Lower leg skin (tissue), 4 donors: ENCODE measurements around the gene SGF29. TPM values are rescaled to one million over a fixed set of nuclear protein-coding genes. Genes with fewer than 3 reads are reported as not detected.

ENCODE experiments used
- DNase-seq, 2 donors: peaks; one replicate each; pipeline ENCODE4 v3.0.0-alpha.2; 2019; ENCODE audit warnings: low spot score in 2 of 2
- H3K4me3 ChIP-seq: fragments of 200-600 bp; sonication (generic); 2 replicates; pipeline ENCODE4 v1.5.1; 2017; ENCODE audit warnings: mild to moderate bottlenecking, low read depth; ENCODE audit not compliant: poor library complexity, severe bottlenecking
- CTCF ChIP-seq, 3 donors: fragments of 450-650 bp; IDR thresholded peaks; one replicate each; pipeline ENCODE4 v1.5.1; 2016; ENCODE audit warnings: antibody characterized with exemption in 3 of 3, mild to moderate bottlenecking in 3 of 3, moderate library complexity in 2 of 3
- POLR2A ChIP-seq, 2 donors: fragments of 450-650 bp; IDR thresholded peaks; one replicate each; pipeline ENCODE4 v1.6.1; 2016 to 2017; ENCODE audit warnings: antibody characterized with exemption in 2 of 2, mild to moderate bottlenecking in 1 of 2, moderate library complexity in 1 of 2
- WGBS, 2 donors: methylation state at CpG; one replicate each; pipeline ENCODE4 v1.1.5; 2018; 5-methylcytosine and 5-hydroxymethylcytosine counted together
- intact Hi-C: fragments of 100-400 bp; cut with DNase I; formaldehyde crosslinking; loops from one replicate; pipeline ENCODE4 v1.15.0; 2023; ENCODE audit warnings: low total_unique reads
- total RNA-seq, 4 donors: library from RNA; depleted of rRNA; stranded (reverse); fragments of >200 nt; gene quantifications; one replicate each; pipeline ENCODE4 v1.1.0, GENCODE V29; 2016

The SGF29 gene
- total RNA-seq, 4 donors from 2014 or later, result 16.7 to 29.9 (median 26.8) TPM

DNA sequence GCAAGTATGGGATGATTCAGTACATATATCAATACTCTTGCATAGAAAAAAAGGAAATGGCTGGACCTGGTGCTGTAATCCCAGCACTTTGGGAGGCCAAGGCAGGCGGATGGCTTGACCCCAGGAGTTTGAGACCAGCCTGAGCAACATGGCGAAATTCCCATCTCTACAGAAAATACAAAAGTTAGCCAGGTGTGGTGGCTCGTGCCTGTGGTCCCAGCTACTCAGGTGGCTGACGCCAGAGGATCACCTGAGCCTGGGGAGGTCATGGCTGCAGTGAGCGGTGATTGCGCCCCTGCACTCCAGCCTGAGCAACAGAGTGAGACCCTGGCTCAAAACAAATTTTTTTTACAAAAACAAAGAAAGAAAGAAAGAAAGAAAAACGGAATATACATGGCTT, 7.1 kb upstream of the SGF29 start:
- DNase-seq, result no peak
- TF ChIP-seq POLR2A (IDR thresholded peaks at IDR 0.05) (no peak), CTCF (IDR thresholded peaks at IDR 0.05) (no peak)
- H3K4me3 ChIP-seq, result no peak overlapping the region
- WGBS, 2 donors, result 81 to 86% methylated on average over 7 of the region's 7 CpGs
- intact Hi-C loops, result no loop called here

DNA sequence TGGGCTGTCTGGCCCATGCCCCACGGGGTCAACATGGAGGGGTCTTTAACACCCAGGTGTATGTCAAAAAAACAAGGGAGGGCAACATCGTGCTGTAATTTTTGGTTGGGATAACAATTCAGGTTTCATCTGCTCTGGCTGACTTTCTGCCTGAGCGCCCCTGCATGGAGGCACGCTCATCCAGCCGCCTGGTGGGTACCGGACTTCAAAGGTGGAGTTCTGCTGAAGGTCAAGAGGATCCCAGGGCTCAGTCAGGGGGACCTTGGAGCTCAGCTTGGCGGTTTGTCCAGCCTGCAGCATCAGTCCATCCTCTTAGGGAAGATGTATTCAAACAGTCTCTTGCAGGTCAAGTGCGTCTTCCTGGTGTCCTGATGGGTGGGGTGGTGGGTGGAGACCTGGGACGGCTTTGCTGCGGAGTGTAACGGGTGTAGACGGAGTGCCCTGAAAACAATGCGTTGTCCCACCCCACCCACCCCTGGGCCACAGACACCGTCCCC, 5.4 kb upstream of the SGF29 start:
- intact Hi-C loops, result no loop called here
- no peak for TF ChIP-seq CTCF (IDR thresholded peaks at IDR 0.05)
- TF ChIP-seq POLR2A (IDR thresholded peaks at IDR 0.05), result no peak
- WGBS, 2 donors, result 63 to 73% methylated on average over 14 of the region's 14 CpGs
- H3K4me3 ChIP-seq, result no peak overlapping the region
- DNase-seq, result no peak

DNA sequence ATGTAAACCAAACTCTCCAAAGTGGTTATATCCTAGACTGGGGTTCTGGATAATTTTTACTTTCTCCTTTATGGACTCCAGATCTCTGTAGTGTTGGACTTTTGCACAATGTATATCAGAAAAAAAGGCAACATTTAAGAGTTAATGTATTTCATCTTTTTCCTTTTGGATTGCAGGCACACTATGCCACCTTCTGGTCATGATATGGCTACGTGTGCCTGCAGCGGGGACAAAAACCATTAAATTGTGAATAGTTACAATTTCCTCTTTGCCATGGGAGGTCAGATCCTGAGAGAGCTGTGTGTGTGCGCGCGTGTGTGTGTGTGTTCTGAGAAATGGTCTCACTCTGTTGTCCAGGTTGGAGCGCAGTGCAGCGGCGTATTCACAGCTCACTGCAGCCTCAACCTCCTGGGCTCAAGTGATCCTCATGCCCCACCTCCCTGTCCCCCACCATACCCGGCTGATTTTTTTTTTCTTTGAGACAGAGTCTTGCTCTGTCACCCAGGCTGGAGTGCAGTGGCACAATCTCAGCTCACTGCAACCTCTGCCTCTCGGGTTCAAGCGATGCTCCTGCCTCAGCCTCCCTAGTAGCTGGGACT, 4.3 kb upstream of the SGF29 start:
- 42 to 46% methylated on average over 11 of the region's 11 CpGs for WGBS, 2 donors
- TF ChIP-seq CTCF (IDR thresholded peaks at IDR 0.05), result no peak
- no peak for TF ChIP-seq POLR2A (IDR thresholded peaks at IDR 0.05)
- no peak for DNase-seq
- no peak overlapping the region for H3K4me3 ChIP-seq
- intact Hi-C loops, result no loop called here

- 87% methylated on average over 15 of the region's 15 CpGs for WGBS, 2 donors
- intact Hi-C loops, result no loop called here
Measured at GRCh38 chr16:28554634-28555423, 1.1 kb downstream of the SGF29 start.

GRCh38 chr16:28555561-28555960, 1.8 kb downstream of the SGF29 start:
- TF ChIP-seq POLR2A (IDR thresholded peaks at IDR 0.05), result no peak
- TF ChIP-seq CTCF (IDR thresholded peaks at IDR 0.05), result no peak
- WGBS, 2 donors, result 85 to 87% methylated on average over 2 of the region's 2 CpGs
- no peak overlapping the region for H3K4me3 ChIP-seq
- DNase-seq, result no peak
- intact Hi-C loops, result no loop called here

More at GRCh38 chr16:28554634-28555423, 1.1 kb downstream of the SGF29 start:
- no peak for DNase-seq
- no peak overlapping the region for H3K4me3 ChIP-seq
- TF ChIP-seq CTCF (IDR thresholded peaks at IDR 0.05) (no peak), POLR2A (IDR thresholded peaks at IDR 0.05) (no peak)
